Measurements from ENCODE around the gene MRGPRG. TPM values are rescaled to one million over a fixed set of nuclear protein-coding genes. Genes with fewer than 3 reads are reported as not detected.

Gene MRGPRG
- total RNA-seq, 4 donors from 2014 or later: not detected

DNA sequence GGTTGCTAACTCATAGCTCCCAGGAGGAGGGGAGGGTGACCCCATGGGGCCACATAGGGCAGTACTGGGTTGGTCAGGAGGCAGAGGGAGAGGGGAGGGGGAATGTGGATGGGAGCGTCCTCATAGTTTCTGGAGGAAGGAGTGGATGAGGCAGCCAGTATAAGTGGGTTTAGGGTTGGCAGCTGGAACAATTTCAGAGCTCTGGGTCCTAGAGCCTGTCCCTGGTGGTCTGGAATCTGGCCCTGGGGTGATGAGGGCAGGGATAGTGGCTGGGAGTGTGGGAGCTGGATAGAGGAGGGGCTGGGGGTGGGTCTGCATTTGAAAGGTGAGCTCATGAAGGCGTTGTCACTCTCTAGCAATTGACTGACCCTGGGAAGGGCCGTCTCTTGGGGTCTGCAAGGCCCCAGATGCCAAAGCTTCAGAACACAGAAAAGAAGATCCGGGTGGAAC, 5.3 kb upstream of the MRGPRG start:
- Histone ChIP-seq H3K27ac (no peak overlapping the region), H3K4me3 (no peak overlapping the region), H3K27me3 (peaks cover 0 to 54% of the 10 kb centered on the region in 2 donors), H3K4me1 (peaks cover 0 to 13% (median 0%) of the 10 kb centered on the region in 4 donors), H3K9me3 (no peaks in the 10 kb centered on the region), H3K36me3 (no peaks in the 10 kb centered on the region)
- 46 to 49% methylated on average over 4 of the region's 4 CpGs for WGBS, 2 donors
- no peak for DNase-seq (ENCODE audit: low spot score in 2 of 2)
- no peak for TF ChIP-seq EP300 (IDR thresholded peaks at IDR 0.05)
- TF ChIP-seq, protein P1, sequence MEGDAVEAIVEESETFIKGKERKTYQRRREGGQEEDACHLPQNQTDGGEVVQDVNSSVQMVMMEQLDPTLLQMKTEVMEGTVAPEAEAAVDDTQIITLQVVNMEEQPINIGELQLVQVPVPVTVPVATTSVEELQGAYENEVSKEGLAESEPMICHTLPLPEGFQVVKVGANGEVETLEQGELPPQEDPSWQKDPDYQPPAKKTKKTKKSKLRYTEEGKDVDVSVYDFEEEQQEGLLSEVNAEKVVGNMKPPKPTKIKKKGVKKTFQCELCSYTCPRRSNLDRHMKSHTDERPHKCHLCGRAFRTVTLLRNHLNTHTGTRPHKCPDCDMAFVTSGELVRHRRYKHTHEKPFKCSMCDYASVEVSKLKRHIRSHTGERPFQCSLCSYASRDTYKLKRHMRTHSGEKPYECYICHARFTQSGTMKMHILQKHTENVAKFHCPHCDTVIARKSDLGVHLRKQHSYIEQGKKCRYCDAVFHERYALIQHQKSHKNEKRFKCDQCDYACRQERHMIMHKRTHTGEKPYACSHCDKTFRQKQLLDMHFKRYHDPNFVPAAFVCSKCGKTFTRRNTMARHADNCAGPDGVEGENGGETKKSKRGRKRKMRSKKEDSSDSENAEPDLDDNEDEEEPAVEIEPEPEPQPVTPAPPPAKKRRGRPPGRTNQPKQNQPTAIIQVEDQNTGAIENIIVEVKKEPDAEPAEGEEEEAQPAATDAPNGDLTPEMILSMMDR (IDR thresholded peaks at IDR 0.05): no peak
- TF ChIP-seq POLR2A (IDR thresholded peaks at IDR 0.05): no peak

DNA sequence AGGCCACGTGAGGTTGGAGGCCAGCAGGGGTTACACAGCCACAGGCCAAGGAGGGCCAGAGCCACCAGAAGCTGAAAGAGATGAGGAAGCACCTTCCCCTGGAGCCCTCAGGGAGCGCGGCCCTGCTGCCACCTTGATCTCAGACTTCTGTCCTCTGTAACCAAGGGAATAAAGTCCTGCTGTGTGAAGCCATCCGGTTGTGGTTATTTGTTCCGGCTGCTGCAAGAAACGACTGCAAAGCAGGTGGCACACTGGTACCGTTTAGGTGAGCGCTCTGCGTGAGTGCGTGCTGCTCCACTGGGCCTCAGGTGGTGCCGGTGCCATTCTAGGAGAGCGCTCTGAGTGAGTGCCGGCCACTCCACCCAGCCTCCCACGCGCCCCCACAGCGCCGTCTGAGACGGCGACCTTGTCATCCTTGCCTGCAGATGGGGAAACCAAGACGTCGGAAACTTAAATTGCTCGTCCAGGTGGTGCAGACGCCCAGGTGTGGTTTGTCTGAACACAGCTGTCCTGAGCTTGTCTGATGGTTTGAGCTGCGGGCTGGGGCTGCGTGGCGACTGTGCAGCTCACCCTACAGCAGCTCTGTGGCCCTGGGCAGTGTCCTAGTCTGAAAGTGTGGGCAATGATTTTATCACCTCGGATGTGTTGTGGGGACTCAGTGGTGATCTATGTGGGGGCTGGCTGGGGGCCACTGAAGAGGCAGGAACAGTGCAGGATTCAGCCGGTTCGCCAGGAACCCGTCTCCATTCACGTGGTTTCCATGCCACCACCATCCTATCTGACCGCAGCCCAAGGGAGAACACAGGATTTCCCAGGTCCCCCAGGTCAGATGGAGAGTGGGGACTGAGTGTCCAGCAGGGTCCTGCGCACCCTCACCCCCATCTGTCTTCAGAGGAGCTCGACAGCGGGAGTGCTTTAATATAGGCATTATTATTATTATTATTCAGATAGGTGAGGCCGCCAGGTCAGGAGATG, 4.6 kb upstream of the MRGPRG start:
- Histone ChIP-seq H3K27ac (no peak overlapping the region), H3K27me3 (peaks cover 0 to 62% of the 10 kb centered on the region in 2 donors), H3K4me1 (peaks cover 0 to 13% (median 0%) of the 10 kb centered on the region in 4 donors), H3K36me3 (no peaks in the 10 kb centered on the region), H3K9me3 (no peaks in the 10 kb centered on the region), H3K4me3 (no peak overlapping the region)
- no peak for TF ChIP-seq POLR2A (IDR thresholded peaks at IDR 0.05)
- TF ChIP-seq, protein P1 (IDR thresholded peaks at IDR 0.05): no peak
- no peak for TF ChIP-seq EP300 (IDR thresholded peaks at IDR 0.05)
- DNase-seq (ENCODE audit: low spot score in 2 of 2): no peak
- 77 to 80% methylated on average over 34 to 36 of the region's 36 CpGs for WGBS, 2 donors

DNA sequence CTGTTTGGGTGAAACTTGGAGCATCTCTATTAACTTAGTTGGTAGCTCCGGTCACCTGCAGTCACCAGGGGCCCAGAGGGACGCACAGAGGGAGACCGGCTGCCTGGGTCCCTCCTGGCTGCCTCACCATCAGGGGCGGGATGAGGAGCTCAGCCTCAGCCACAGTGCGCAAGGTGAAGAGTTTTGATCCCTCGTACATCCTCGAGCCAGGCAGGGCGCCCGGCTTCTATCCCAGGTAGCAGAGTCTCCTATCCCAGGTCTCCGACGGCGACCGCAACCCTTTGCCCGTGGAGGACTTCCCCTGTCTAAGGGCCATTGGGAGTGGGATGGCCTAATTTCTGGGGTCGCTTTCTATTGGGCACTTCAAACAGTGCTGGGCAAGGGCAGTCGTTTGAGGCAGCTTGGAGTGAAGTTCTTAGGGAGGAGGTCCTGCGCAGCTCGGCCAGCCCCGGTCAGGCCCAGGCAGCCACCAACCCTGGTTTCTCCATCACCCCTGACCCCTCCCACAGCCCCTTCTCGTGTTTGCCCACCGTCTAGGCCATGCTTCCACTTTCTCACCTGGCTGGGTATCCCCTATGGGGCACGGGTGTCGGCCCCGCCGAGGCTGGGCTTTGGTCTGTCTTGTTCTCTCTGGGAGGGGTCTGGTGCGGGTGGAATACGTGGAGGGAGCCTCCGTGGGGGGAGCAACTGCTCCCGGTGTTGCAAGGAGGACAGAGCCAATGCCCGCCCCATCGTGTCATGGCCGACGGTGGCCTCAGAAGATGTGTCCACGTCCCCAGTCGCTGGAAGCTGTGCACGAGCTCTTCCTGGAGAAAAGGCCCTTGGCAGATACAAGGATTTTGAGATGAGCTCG, 3.6 kb upstream of the MRGPRG start:
- H3K27ac ChIP-seq: no peak overlapping the region
- DNase-seq (ENCODE audit: low spot score in 2 of 2): no peak
- peaks cover 0 to 14% (median under 1%) of the 10 kb centered on the region in 4 donors for H3K4me1 ChIP-seq
- H3K27me3 ChIP-seq: peaks cover 0 to 70% of the 10 kb centered on the region in 2 donors
- TF ChIP-seq POLR2A (IDR thresholded peaks at IDR 0.05) (no peak), EP300 (IDR thresholded peaks at IDR 0.05) (no peak)
- TF ChIP-seq, protein P1 (IDR thresholded peaks at IDR 0.05): no peak
- 81 to 85% methylated on average over 32 to 37 of the region's 37 CpGs for WGBS, 2 donors
- H3K36me3 ChIP-seq: no peaks in the 10 kb centered on the region
- H3K4me3 ChIP-seq: no peak overlapping the region
- H3K9me3 ChIP-seq: no peaks in the 10 kb centered on the region

DNA sequence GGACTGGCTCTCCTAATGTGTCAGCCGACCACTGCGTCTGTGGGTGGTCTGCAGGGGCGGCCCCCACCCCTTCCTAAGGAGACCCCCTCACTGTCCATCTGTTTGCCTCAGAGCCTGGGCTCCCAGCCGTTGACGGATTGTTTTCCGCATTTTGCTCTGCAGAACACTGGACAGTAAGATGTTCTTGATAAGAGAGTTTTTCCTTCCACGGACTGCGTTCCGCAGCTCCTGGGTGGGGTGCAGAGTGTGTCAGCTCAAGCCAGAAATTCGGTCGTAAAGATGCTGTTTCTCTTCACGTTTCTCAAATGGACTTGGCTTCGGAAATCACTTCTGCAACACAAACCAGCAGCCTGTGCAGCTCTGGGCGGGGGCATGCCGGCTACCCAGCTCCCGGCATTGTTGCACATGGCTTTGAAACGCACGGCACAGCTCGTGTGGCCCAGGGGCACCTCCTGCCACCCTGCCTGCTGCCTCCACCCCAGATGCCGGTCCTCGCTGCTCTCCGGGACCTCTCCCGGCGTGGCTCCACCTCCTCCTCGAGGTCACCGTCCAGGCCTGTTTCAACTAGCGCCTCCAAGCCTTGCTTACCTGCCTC, 2.9 kb upstream of the MRGPRG start:
- 48 to 52% methylated on average over 19 to 27 of the region's 27 CpGs for WGBS, 2 donors
- Histone ChIP-seq H3K27me3 (peaks cover 0 to 76% of the 10 kb centered on the region in 2 donors), H3K4me1 (peaks cover 0 to 19% (median 2%) of the 10 kb centered on the region in 4 donors), H3K4me3 (no peak overlapping the region), H3K27ac (no peak overlapping the region), H3K36me3 (no peaks in the 10 kb centered on the region), H3K9me3 (no peaks in the 10 kb centered on the region)
- DNase-seq (ENCODE audit: low spot score in 2 of 2): no peak
- TF ChIP-seq, protein P1 (IDR thresholded peaks at IDR 0.05): no peak
- TF ChIP-seq POLR2A (IDR thresholded peaks at IDR 0.05): no peak
- no peak for TF ChIP-seq EP300 (IDR thresholded peaks at IDR 0.05)

Data from tibial nerve (tissue), 4 donors.